Measurements from ENCODE around the gene HS3ST3A1. TPM values are rescaled to one million over a fixed set of nuclear protein-coding genes. Genes with fewer than 3 reads are reported as not detected.

HS3ST3A1 gene
- total RNA-seq, 1 experiment from 2014 or later = 47.6 TPM

DNA sequence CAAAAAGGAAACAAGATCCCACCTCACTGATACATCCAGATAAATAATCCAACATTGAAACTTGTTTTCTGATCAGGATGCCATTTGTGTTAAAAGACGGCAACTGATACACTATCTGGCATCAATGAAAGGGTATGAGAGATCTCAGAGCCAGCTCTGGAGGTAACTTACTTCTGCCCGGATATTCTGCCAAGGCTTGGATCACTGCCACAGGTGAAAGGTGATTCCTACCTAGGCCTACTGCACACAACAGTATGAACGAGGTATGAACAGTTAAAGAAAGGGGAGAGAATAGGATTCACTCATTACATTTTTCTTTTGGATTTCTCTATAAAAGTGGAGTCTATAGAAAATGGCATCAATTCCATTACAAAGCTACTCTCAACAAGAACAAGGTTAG lies 136.1 kb downstream of the HS3ST3A1 start:
- Histone ChIP-seq H3K79me2 (ENCODE audit: low read length) (no peaks in the 10 kb centered on the region), H3K27ac (ENCODE audit: low read length) (no peak overlapping the region), H3K27me3 (ENCODE audit: low read length) (0 out of 2 replicates have a peak, but pooled peaks cover 5% of the 10 kb centered on the region), H4K20me1 (ENCODE audit: low read length) (no peaks in the 10 kb centered on the region), H2AFZ (ENCODE audit: low read length) (no peak overlapping the region), H3K4me1 (ENCODE audit: insufficient read depth, low read length) (no peaks in the 10 kb centered on the region), H3F3A (ENCODE audit: low read length, unreplicated experiment) (no peaks in the 10 kb centered on the region), H3K4me2 (ENCODE audit: low read length) (no peak overlapping the region), H3K9me3 (ENCODE audit: low read length) (no peaks in the 10 kb centered on the region), H3K9me2 (replicated peaks; ENCODE audit: low read length) (no peaks in the 10 kb centered on the region), H3K4me3 (ENCODE audit: low read length) (no peak overlapping the region), H3K9ac (ENCODE audit: low read length) (no peak overlapping the region), H3K36me3 (ENCODE audit: low read depth, low read length) (no peaks in the 10 kb centered on the region)
- BruUV-seq (replicated peaks) = no TSS peak
- CTCF ChIA-PET = no interaction called here
- no peak for TF ChIP-seq EZH2phosphoT487 (IDR thresholded peaks at IDR 0.05; ENCODE audit: borderline replicate concordance, low read length)
- no peak for TF ChIP-seq EZH2 (IDR thresholded peaks at IDR 0.05; ENCODE audit: low read length, unreplicated experiment)
- TF ChIP-seq, protein P1, sequence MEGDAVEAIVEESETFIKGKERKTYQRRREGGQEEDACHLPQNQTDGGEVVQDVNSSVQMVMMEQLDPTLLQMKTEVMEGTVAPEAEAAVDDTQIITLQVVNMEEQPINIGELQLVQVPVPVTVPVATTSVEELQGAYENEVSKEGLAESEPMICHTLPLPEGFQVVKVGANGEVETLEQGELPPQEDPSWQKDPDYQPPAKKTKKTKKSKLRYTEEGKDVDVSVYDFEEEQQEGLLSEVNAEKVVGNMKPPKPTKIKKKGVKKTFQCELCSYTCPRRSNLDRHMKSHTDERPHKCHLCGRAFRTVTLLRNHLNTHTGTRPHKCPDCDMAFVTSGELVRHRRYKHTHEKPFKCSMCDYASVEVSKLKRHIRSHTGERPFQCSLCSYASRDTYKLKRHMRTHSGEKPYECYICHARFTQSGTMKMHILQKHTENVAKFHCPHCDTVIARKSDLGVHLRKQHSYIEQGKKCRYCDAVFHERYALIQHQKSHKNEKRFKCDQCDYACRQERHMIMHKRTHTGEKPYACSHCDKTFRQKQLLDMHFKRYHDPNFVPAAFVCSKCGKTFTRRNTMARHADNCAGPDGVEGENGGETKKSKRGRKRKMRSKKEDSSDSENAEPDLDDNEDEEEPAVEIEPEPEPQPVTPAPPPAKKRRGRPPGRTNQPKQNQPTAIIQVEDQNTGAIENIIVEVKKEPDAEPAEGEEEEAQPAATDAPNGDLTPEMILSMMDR (conservative IDR thresholded peaks at IDR 0.05; ENCODE audit: low read depth, low read length) = no peak
- POLR2A ChIA-PET (ENCODE audit: unreplicated experiment) = no interaction called here
- intact Hi-C loops (cut with micrococcal nuclease) = no loop called here
- ATAC-seq (no peak), DNase-seq (no peak)

DNA sequence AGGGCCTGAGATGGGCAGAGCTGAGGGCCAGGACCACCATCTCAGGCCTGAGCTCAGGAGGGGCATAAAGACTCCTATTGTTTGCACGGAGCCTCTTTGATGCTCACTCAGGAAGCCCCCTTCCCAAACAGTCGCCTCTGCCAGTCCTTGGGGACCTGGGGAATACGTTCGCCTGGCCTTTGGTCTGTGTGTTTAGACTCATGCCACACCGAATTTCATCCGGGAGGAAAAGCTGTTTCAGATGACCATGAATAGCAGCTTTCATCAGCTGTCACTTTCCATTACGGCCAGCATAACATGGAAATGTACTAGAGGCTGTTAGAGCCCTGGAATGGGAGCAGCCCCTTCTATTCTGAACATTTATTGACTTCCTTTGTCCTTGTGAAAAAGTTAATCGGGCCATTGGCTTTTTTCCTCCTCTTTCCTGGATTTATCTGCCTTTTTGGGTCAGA lies 139.0 kb downstream of the HS3ST3A1 start:
- no peak overlapping the region for H2AFZ ChIP-seq (ENCODE audit: low read length)
- TF ChIP-seq, protein P1 (conservative IDR thresholded peaks at IDR 0.05; ENCODE audit: low read depth, low read length) = no peak
- TF ChIP-seq EZH2phosphoT487 (IDR thresholded peaks at IDR 0.05; ENCODE audit: borderline replicate concordance, low read length) = no peak
- TF ChIP-seq EZH2 (IDR thresholded peaks at IDR 0.05; ENCODE audit: low read length, unreplicated experiment) = no peak
- H3K9me3 ChIP-seq (ENCODE audit: low read length) = no peaks in the 10 kb centered on the region
- H3K36me3 ChIP-seq (ENCODE audit: low read depth, low read length) = no peaks in the 10 kb centered on the region
- H3K4me2 ChIP-seq (ENCODE audit: low read length) = no peak overlapping the region
- peaks cover 31% of the 10 kb centered on the region for H3K27me3 ChIP-seq (ENCODE audit: low read length)
- no peaks in the 10 kb centered on the region for H3F3A ChIP-seq (ENCODE audit: low read length, unreplicated experiment)
- ATAC-seq (no peak), DNase-seq (no peak)
- H3K27ac ChIP-seq (ENCODE audit: low read length) = no peak overlapping the region
- H3K4me1 ChIP-seq (ENCODE audit: insufficient read depth, low read length) = no peaks in the 10 kb centered on the region
- no TSS peak for BruUV-seq (replicated peaks)
- H4K20me1 ChIP-seq (ENCODE audit: low read length) = no peaks in the 10 kb centered on the region
- H3K79me2 ChIP-seq (ENCODE audit: low read length) = no peaks in the 10 kb centered on the region
- no peak overlapping the region for H3K4me3 ChIP-seq (ENCODE audit: low read length)
- POLR2A ChIA-PET (ENCODE audit: unreplicated experiment) = no interaction called here
- no peak overlapping the region for H3K9ac ChIP-seq (ENCODE audit: low read length)
- intact Hi-C loops (cut with micrococcal nuclease) = no loop called here
- CTCF ChIA-PET = no interaction called here
- no peaks in the 10 kb centered on the region for H3K9me2 ChIP-seq (replicated peaks; ENCODE audit: low read length)

DNA sequence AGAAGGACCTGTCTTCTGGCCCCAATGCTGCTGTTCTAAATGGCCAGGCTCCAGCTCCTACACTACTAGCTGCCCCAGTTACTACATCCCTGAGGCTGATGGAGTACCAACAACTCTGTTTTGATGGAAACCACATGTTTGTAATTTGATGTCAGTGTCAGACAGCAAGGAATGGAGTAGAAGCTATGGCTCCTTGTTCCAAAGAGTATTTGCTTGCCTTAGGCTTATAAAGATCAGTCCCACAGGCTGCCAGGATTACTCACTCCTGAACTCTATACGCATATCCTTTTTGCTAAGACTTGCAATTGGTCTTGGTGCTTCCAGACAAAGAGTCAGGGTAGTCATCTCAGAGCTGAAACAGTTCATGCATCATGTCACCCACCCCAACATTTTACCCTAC lies 139.6 kb downstream of the HS3ST3A1 start:
- POLR2A ChIA-PET (ENCODE audit: unreplicated experiment) = no interaction called here

More for the DNA sequence above, 139.6 kb downstream of the HS3ST3A1 start:
- BruUV-seq (replicated peaks) = no TSS peak
- CTCF ChIA-PET = no interaction called here
- ATAC-seq (no peak), DNase-seq (peak; percentile 46)
- Histone ChIP-seq H3K9ac (ENCODE audit: low read length) (no peak overlapping the region), H3K4me2 (ENCODE audit: low read length) (no peak overlapping the region), H3K79me2 (ENCODE audit: low read length) (no peaks in the 10 kb centered on the region), H3K4me3 (ENCODE audit: low read length) (no peak overlapping the region), H3K36me3 (ENCODE audit: low read depth, low read length) (no peaks in the 10 kb centered on the region), H3F3A (ENCODE audit: low read length, unreplicated experiment) (no peaks in the 10 kb centered on the region), H2AFZ (ENCODE audit: low read length) (no peak overlapping the region), H3K27ac (ENCODE audit: low read length) (no peak overlapping the region), H3K9me3 (ENCODE audit: low read length) (no peaks in the 10 kb centered on the region), H3K27me3 (ENCODE audit: low read length) (peaks cover 35% of the 10 kb centered on the region), H4K20me1 (ENCODE audit: low read length) (no peaks in the 10 kb centered on the region), H3K9me2 (replicated peaks; ENCODE audit: low read length) (no peaks in the 10 kb centered on the region), H3K4me1 (ENCODE audit: insufficient read depth, low read length) (no peaks in the 10 kb centered on the region)
- no peak for TF ChIP-seq EZH2phosphoT487 (IDR thresholded peaks at IDR 0.05; ENCODE audit: borderline replicate concordance, low read length)
- TF ChIP-seq, protein P1 (conservative IDR thresholded peaks at IDR 0.05; ENCODE audit: low read depth, low read length) = no peak
- TF ChIP-seq EZH2 (IDR thresholded peaks at IDR 0.05; ENCODE audit: low read length, unreplicated experiment) = no peak
- intact Hi-C loops (cut with micrococcal nuclease) = no loop called here

Data from PC-3 (cell line).